Chondrocyte (in vitro differentiated cells): ENCODE data around the gene CANT1. TPM values are rescaled to one million over a fixed set of nuclear protein-coding genes. Genes with fewer than 3 reads are reported as not detected.
"Not testable (repeated sequence)": the region's sequence is repeated elsewhere in the genome, so short reads cannot be mapped to it uniquely, and the experiment has no call there.

Source experiments
- DNase-seq: peaks from one replicate; pipeline ENCODE4 v3.0.0; 2021; ENCODE audit warnings: mixed read lengths, low spot score
- H3K27ac Mint-ChIP-seq: one replicate; pipeline ENCODE4 v1.8.0; 2021; ENCODE audit warnings: mild to moderate bottlenecking, moderate library complexity, mixed read lengths; ENCODE audit not compliant: unreplicated experiment
- H3K27me3 Mint-ChIP-seq: 2 replicates; pipeline ENCODE4 v1.8.0; 2021; ENCODE audit warnings: low read depth, mixed read lengths
- H3K36me3 Mint-ChIP-seq: 2 replicates; pipeline ENCODE4 v1.8.0; 2021; ENCODE audit warnings: low read depth, mixed read lengths
- H3K4me1 Mint-ChIP-seq: 2 replicates; pipeline ENCODE4 v1.8.0; 2021; ENCODE audit warnings: low read depth, mild to moderate bottlenecking, mixed read lengths
- H3K4me3 Mint-ChIP-seq: one replicate; pipeline ENCODE4 v1.8.0; 2021; ENCODE audit warnings: mild to moderate bottlenecking, moderate library complexity, mixed read lengths; ENCODE audit not compliant: unreplicated experiment
- H3K9me3 Mint-ChIP-seq: 2 replicates; pipeline ENCODE4 v1.8.0; 2021; ENCODE audit warnings: low read depth, mixed read lengths
- CTCF ChIP-seq: fragments of 200-600 bp; sonication (generic); IDR thresholded peaks from 2 replicates; pipeline ENCODE4 v1.5.0; 2021; ENCODE audit warnings: antibody characterized with exemption, mild to moderate bottlenecking, moderate library complexity
- total RNA-seq: library from RNA; stranded (reverse); gene quantifications from 3 replicates; pipeline ENCODE4 v1.2.1, GENCODE V29; 2021

CANT1 gene
- total RNA-seq, 1 donor from 2014 or later = 50.5 TPM

- no peak for DNase-seq
- no peak overlapping the region for H3K4me3 Mint-ChIP-seq
- no peak overlapping the region for H3K27ac Mint-ChIP-seq
- H3K36me3 Mint-ChIP-seq = peaks cover 2% of the 10 kb centered on the region
- no peaks in the 10 kb centered on the region for H3K27me3 Mint-ChIP-seq
- H3K9me3 Mint-ChIP-seq = no peaks in the 10 kb centered on the region
- no peak for TF ChIP-seq CTCF
- H3K4me1 Mint-ChIP-seq = peaks cover 6% of the 10 kb centered on the region
Measured at GRCh38 chr17:78966910-78967600, 42.5 kb downstream of the CANT1 start.

GRCh38 chr17:78966123-78966813 is 43.3 kb downstream of the CANT1 start:
- no peak overlapping the region for H3K4me3 Mint-ChIP-seq
- DNase-seq = no peak
- peaks cover 2% of the 10 kb centered on the region for H3K36me3 Mint-ChIP-seq
- H3K9me3 Mint-ChIP-seq = no peaks in the 10 kb centered on the region
- TF ChIP-seq CTCF = no peak
- no peaks in the 10 kb centered on the region for H3K27me3 Mint-ChIP-seq
- peaks cover 7% of the 10 kb centered on the region for H3K4me1 Mint-ChIP-seq
- H3K27ac Mint-ChIP-seq = no peak overlapping the region

GRCh38 chr17:78965491-78965924 is 44.1 kb downstream of the CANT1 start:
- TF ChIP-seq CTCF = no peak
- H3K27me3 Mint-ChIP-seq = no peaks in the 10 kb centered on the region
- peaks cover 2% of the 10 kb centered on the region for H3K36me3 Mint-ChIP-seq
- no peak overlapping the region for H3K4me3 Mint-ChIP-seq
- peaks cover 8% of the 10 kb centered on the region for H3K4me1 Mint-ChIP-seq
- H3K27ac Mint-ChIP-seq = no peak overlapping the region
- no peaks in the 10 kb centered on the region for H3K9me3 Mint-ChIP-seq
- DNase-seq = no peak

GRCh38 chr17:78963378-78963777 is 46.2 kb downstream of the CANT1 start:
- DNase-seq = no peak
- Mint-ChIP-seq H3K4me1 (peaks cover 13% of the 10 kb centered on the region), H3K9me3 (no peaks in the 10 kb centered on the region), H3K4me3 (no peak overlapping the region), H3K27me3 (no peaks in the 10 kb centered on the region), H3K36me3 (no peaks in the 10 kb centered on the region), H3K27ac (no peak overlapping the region)
- no peak for TF ChIP-seq CTCF

- not testable (repeated sequence) for DNase-seq, H3K36me3 Mint-ChIP-seq, H3K9me3 Mint-ChIP-seq, H3K27me3 Mint-ChIP-seq, H3K27ac Mint-ChIP-seq, H3K4me3 Mint-ChIP-seq
- peaks cover 13% of the 10 kb centered on the region for H3K4me1 Mint-ChIP-seq
Measured at GRCh38 chr17:78962984-78963348, 46.6 kb downstream of the CANT1 start.
